ENCODE results near the gene EXOC2. TPM values are rescaled to one million over a fixed set of nuclear protein-coding genes. Genes with fewer than 3 reads are reported as not detected.

The EXOC2 gene
- total RNA-seq, 3 donors from 2014 or later (not counting 1 experiment from before 2014, with no cell fraction given): 22.1 to 30.8 (median 26.5) TPM

GRCh38 chr6:703552-703951, 10.6 kb upstream of the EXOC2 start:
- Mint-ChIP-seq H3K27me3 (ENCODE audit: low read depth in 2 of 2) (peaks cover 11 to 36% of the 10 kb centered on the region in 2 donors), H3K4me3 (no peak overlapping the region), H3K9me3 (no peaks in the 10 kb centered on the region), H3K36me3 (no peaks in the 10 kb centered on the region), H3K4me1 (no peaks in the 10 kb centered on the region), H3K27ac (no peak overlapping the region)
- H3K27me3 ChIP-seq (ENCODE audit: control insufficient read depth, insufficient read depth, low read length): no peaks in the 10 kb centered on the region
- WGBS (ENCODE audit: insufficient coverage): no CpG with 5 or more reads among the region's 3 CpGs
- no peaks in the 10 kb centered on the region for H3K36me3 ChIP-seq (ENCODE audit: control insufficient read depth, insufficient read depth, low read length)
- intact Hi-C loops (cut with micrococcal nuclease): no loop called here
- H3K4me3 ChIP-seq (ENCODE audit: low read length): no peak overlapping the region
- no peak overlapping the region for H3K27ac ChIP-seq (ENCODE audit: low read length)
- ATAC-seq (no peak), DNase-seq (no peak)
- H3K4me1 ChIP-seq (ENCODE audit: control insufficient read depth, insufficient read depth, low read length): no peaks in the 10 kb centered on the region
- H3K9me3 ChIP-seq (ENCODE audit: control insufficient read depth, insufficient read depth, low read length): no peaks in the 10 kb centered on the region
- no peak for TF ChIP-seq CTCF (IDR thresholded peaks at IDR 0.05)

GRCh38 chr6:701700-702479, 9.0 kb upstream of the EXOC2 start:
- DNase-seq (no peak), ATAC-seq (no peak)
- Histone ChIP-seq H3K9me3 (ENCODE audit: control insufficient read depth, insufficient read depth, low read length) (no peaks in the 10 kb centered on the region), H3K4me1 (ENCODE audit: control insufficient read depth, insufficient read depth, low read length) (no peaks in the 10 kb centered on the region), H3K27ac (ENCODE audit: low read length) (no peak overlapping the region), H3K36me3 (ENCODE audit: control insufficient read depth, insufficient read depth, low read length) (no peaks in the 10 kb centered on the region), H3K4me3 (ENCODE audit: low read length) (no peak overlapping the region), H3K27me3 (ENCODE audit: control insufficient read depth, insufficient read depth, low read length) (no peaks in the 10 kb centered on the region)
- 83% methylated on average over 11 of the region's 11 CpGs for WGBS (ENCODE audit: insufficient coverage)
- H3K9me3 Mint-ChIP-seq: no peaks in the 10 kb centered on the region
- TF ChIP-seq CTCF (IDR thresholded peaks at IDR 0.05): no peak
- intact Hi-C loops (cut with micrococcal nuclease): no loop called here
- H3K36me3 Mint-ChIP-seq: no peaks in the 10 kb centered on the region
- H3K4me3 Mint-ChIP-seq: no peak overlapping the region
- H3K27me3 Mint-ChIP-seq (ENCODE audit: low read depth in 2 of 2): peaks cover 6 to 27% of the 10 kb centered on the region in 2 donors
- H3K4me1 Mint-ChIP-seq: no peaks in the 10 kb centered on the region
- H3K27ac Mint-ChIP-seq: no peak overlapping the region

GRCh38 chr6:701215-701614, 8.3 kb upstream of the EXOC2 start:
- Mint-ChIP-seq H3K27ac (no peak overlapping the region), H3K36me3 (no peaks in the 10 kb centered on the region), H3K4me1 (no peaks in the 10 kb centered on the region), H3K27me3 (ENCODE audit: low read depth in 2 of 2) (peaks cover 5 to 27% of the 10 kb centered on the region in 2 donors), H3K9me3 (no peaks in the 10 kb centered on the region), H3K4me3 (no peak overlapping the region)
- ATAC-seq: no peak
- Histone ChIP-seq H3K4me1 (ENCODE audit: control insufficient read depth, insufficient read depth, low read length) (no peaks in the 10 kb centered on the region), H3K9me3 (ENCODE audit: control insufficient read depth, insufficient read depth, low read length) (no peaks in the 10 kb centered on the region), H3K36me3 (ENCODE audit: control insufficient read depth, insufficient read depth, low read length) (no peaks in the 10 kb centered on the region), H3K27me3 (ENCODE audit: control insufficient read depth, insufficient read depth, low read length) (no peaks in the 10 kb centered on the region), H3K27ac (ENCODE audit: low read length) (no peak overlapping the region), H3K4me3 (ENCODE audit: low read length) (no peak overlapping the region)
- no peak for TF ChIP-seq CTCF (IDR thresholded peaks at IDR 0.05)
- intact Hi-C loops (cut with micrococcal nuclease): no loop called here
- WGBS (ENCODE audit: insufficient coverage): 75% methylated on average over 4 of the region's 4 CpGs
- DNase-seq: no peak

- Histone ChIP-seq H3K4me3 (ENCODE audit: low read length) (no peak overlapping the region), H3K27me3 (ENCODE audit: control insufficient read depth, insufficient read depth, low read length) (no peaks in the 10 kb centered on the region), H3K27ac (ENCODE audit: low read length) (no peak overlapping the region), H3K4me1 (ENCODE audit: control insufficient read depth, insufficient read depth, low read length) (no peaks in the 10 kb centered on the region), H3K36me3 (ENCODE audit: control insufficient read depth, insufficient read depth, low read length) (no peaks in the 10 kb centered on the region), H3K9me3 (ENCODE audit: control insufficient read depth, insufficient read depth, low read length) (no peaks in the 10 kb centered on the region)
- H3K36me3 Mint-ChIP-seq: no peaks in the 10 kb centered on the region
- no peak overlapping the region for H3K4me3 Mint-ChIP-seq
- WGBS (ENCODE audit: insufficient coverage): 82% methylated on average over 1 of the region's 3 CpGs
- H3K27me3 Mint-ChIP-seq (ENCODE audit: low read depth in 2 of 2): peaks cover 5 to 27% of the 10 kb centered on the region in 2 donors
- no peaks in the 10 kb centered on the region for H3K4me1 Mint-ChIP-seq
- TF ChIP-seq CTCF (IDR thresholded peaks at IDR 0.05): no peak
- no peak for DNase-seq
- no peak for ATAC-seq
- no peak overlapping the region for H3K27ac Mint-ChIP-seq
- H3K9me3 Mint-ChIP-seq: no peaks in the 10 kb centered on the region
- intact Hi-C loops (cut with micrococcal nuclease): no loop called here
These were observed 7.6 kb upstream of the EXOC2 start for GRCh38 chr6:700490-700889.

Measured in natural killer cell (primary cell).